K562 (cell line): ENCODE results near the gene DBNL. TPM values are rescaled to one million over a fixed set of nuclear protein-coding genes. Genes with fewer than 3 reads are reported as not detected.
"Not testable (repeated sequence)": the region's sequence is repeated elsewhere in the genome, so short reads cannot be mapped to it uniquely, and the experiment has no call there.

Source experiments
- CCNT2 ChIP-seq: IDR thresholded peaks from 2 replicates; pipeline ENCODE4 v1.6.1; 2011; ENCODE audit warnings: borderline replicate concordance, low read depth, mild to moderate bottlenecking, moderate library complexity, mixed read lengths, low read length; ENCODE audit not compliant: insufficient read length; ENCODE audit errors: extremely low read depth
- CTBP1 ChIP-seq: fragments of 450-650 bp; IDR thresholded peaks from 2 replicates; pipeline ENCODE4 v1.6.1; 2016; ENCODE audit warnings: borderline replicate concordance
- E2F3 ChIP-seq: fragments of 250-450 bp; sonication (Bioruptor Pico); IDR thresholded peaks from 2 replicates; pipeline ENCODE4 v1.4.0; 2020; ENCODE audit warnings: mild to moderate bottlenecking
- EP400 ChIP-seq: fragments of 450-650 bp; IDR thresholded peaks from 2 replicates; pipeline ENCODE4 v1.6.1; 2017; ENCODE audit warnings: antibody characterized with exemption, mild to moderate bottlenecking, moderate library complexity
- HNRNPLL ChIP-seq: fragments of 200-400 bp; formaldehyde crosslinking; IDR thresholded peaks from 2 replicates; pipeline ENCODE4 v1.6.1; 2017; ENCODE audit warnings: low read length, low read depth, mild to moderate bottlenecking; ENCODE audit not compliant: poor library complexity, severe bottlenecking
- MAZ ChIP-seq, 2 experiments: fragments of 450-650 bp in 1 of 2; sonication (generic) in 1 of 2; formaldehyde crosslinking; IDR thresholded peaks in 1 of 2; conservative IDR thresholded peaks in 1 of 2; 2 replicates each; pipeline versions ENCODE4 v1.4.0 to v1.5.0; 2020; ENCODE audit warnings: mild to moderate bottlenecking in 1 of 2, missing genetic modification reagents in 1 of 2
- MYC ChIP-seq, 2 experiments: fragments of 250-450 bp in 1 of 2; sonication (Bioruptor Pico) in 1 of 2; IDR thresholded peaks; 2 replicates each; pipeline versions ENCODE4 v1.5.1 to v1.6.1; 2012 to 2021; ENCODE audit warnings: low read depth in 2 of 2, borderline replicate concordance in 1 of 2, improper control_type of control experiment in 1 of 2, low read length in 1 of 2, mild to moderate bottlenecking in 1 of 2, moderate library complexity in 1 of 2
- NR2C2 ChIP-seq, 2 experiments: fragments of 200-800 bp in 1 of 2; sonication (Bioruptor generic) in 1 of 2; sonication (generic) in 1 of 2; formaldehyde crosslinking in 1 of 2; IDR thresholded peaks; 2 replicates each; pipeline versions ENCODE4 v1.6.1 to v1.8.0; 2016 to 2022; ENCODE audit warnings: mild to moderate bottlenecking in 1 of 2, missing compliant biosample characterization in 1 of 2, missing genetic modification characterization in 1 of 2, missing genetic modification reagents in 1 of 2
- PHF20 ChIP-seq: fragments of 450-650 bp; IDR thresholded peaks from 2 replicates; pipeline ENCODE4 v1.6.1; 2018; ENCODE audit not compliant: partially characterized antibody
- PML ChIP-seq: IDR thresholded peaks from 2 replicates; pipeline ENCODE4 v1.6.1; 2012; ENCODE audit warnings: low read length, inconsistent platforms
- POLR2AphosphoS5 ChIP-seq: IDR thresholded peaks from 2 replicates; pipeline ENCODE4 v1.6.1; 2011; ENCODE audit warnings: mild to moderate bottlenecking, low read depth, low read length, moderate library complexity; ENCODE audit not compliant: control insufficient read depth, insufficient read depth
- RBFOX2 ChIP-seq: fragments of 200-400 bp; formaldehyde crosslinking; IDR thresholded peaks from 2 replicates; pipeline ENCODE4 v1.6.1; 2017; ENCODE audit warnings: low read depth, mild to moderate bottlenecking, low read length, moderate library complexity
- TAF9B ChIP-seq: fragments of 450-650 bp; IDR thresholded peaks from 2 replicates; pipeline ENCODE4 v1.6.1; 2018; ENCODE audit warnings: mild to moderate bottlenecking; ENCODE audit not compliant: partially characterized antibody
- TBP ChIP-seq: optimal IDR thresholded peaks from 2 replicates; pipeline ENCODE3; 2011; ENCODE audit warnings: low read depth, low read length, improper control_type of control experiment
- TOE1 ChIP-seq, 2 experiments: fragments of 450-650 bp in 1 of 2; sonication (generic) in 1 of 2; formaldehyde crosslinking in 1 of 2; IDR thresholded peaks; 2 replicates each; pipeline versions ENCODE4 v1.7.1 to v1.8.0; 2016 to 2022; ENCODE audit warnings: borderline replicate concordance in 2 of 2, mild to moderate bottlenecking in 2 of 2, antibody characterized with exemption in 1 of 2, inconsistent platforms in 1 of 2, low read depth in 1 of 2, missing genetic modification reagents in 1 of 2, moderate library complexity in 1 of 2
- polyA plus RNA-seq, 8 experiments: library from polyadenylated mRNA; depleted of rRNA in 4 of 8; stranded (reverse) in 5 of 8; unstranded in 3 of 8; fragments of >200 nt; fragmentation: Nextera tagmentation in 2 of 8; fragmentation: Illumina TruSeq in 1 of 8; extraction: Ambion mirVana in 2 of 8; extraction: Trizol in 1 of 8; gene quantifications; 2 replicates each; pipeline versions ENCODE4 v1.2.1 to v1.2.3, GENCODE V29; 2011 to 2014; ENCODE audit warnings: inconsistent platforms in 1 of 8, missing spikeins in 1 of 8
- total RNA-seq, 7 experiments: library from RNA; depleted of rRNA in 6 of 7; stranded (reverse); fragments of >200 nt in 6 of 7; fragmentation: Illumina TruSeq in 2 of 7; extraction: Trizol in 2 of 7; gene quantifications; 2 replicates each; pipeline versions ENCODE4 v1.2.1 to v1.2.3, GENCODE V29; 2011 to 2021; ENCODE audit warnings: low replicate concordance in 1 of 7
- TF ChIP-seq, protein P1 (sequence below): IDR thresholded peaks from 2 replicates; pipeline ENCODE4 v1.6.1; 2011; ENCODE audit warnings: borderline replicate concordance, low read depth, mild to moderate bottlenecking, moderate library complexity, low read length; ENCODE audit not compliant: insufficient read depth, poor library complexity, severe bottlenecking
- TF ChIP-seq, protein P2 (sequence below), 2 experiments: fragments of 450-650 bp; conservative IDR thresholded peaks; 2 replicates each; pipeline ENCODE4 v1.6.1; 2017; ENCODE audit warnings: mild to moderate bottlenecking in 2 of 2, moderate library complexity in 2 of 2

DBNL gene
- total and polyA plus RNA-seq, 9 of the 15 experiments (the other 6 are each of a cell fraction or from before 2014, with no cell fraction given) = 1.9 to 65.1 (median 38.9) TPM

DNA sequence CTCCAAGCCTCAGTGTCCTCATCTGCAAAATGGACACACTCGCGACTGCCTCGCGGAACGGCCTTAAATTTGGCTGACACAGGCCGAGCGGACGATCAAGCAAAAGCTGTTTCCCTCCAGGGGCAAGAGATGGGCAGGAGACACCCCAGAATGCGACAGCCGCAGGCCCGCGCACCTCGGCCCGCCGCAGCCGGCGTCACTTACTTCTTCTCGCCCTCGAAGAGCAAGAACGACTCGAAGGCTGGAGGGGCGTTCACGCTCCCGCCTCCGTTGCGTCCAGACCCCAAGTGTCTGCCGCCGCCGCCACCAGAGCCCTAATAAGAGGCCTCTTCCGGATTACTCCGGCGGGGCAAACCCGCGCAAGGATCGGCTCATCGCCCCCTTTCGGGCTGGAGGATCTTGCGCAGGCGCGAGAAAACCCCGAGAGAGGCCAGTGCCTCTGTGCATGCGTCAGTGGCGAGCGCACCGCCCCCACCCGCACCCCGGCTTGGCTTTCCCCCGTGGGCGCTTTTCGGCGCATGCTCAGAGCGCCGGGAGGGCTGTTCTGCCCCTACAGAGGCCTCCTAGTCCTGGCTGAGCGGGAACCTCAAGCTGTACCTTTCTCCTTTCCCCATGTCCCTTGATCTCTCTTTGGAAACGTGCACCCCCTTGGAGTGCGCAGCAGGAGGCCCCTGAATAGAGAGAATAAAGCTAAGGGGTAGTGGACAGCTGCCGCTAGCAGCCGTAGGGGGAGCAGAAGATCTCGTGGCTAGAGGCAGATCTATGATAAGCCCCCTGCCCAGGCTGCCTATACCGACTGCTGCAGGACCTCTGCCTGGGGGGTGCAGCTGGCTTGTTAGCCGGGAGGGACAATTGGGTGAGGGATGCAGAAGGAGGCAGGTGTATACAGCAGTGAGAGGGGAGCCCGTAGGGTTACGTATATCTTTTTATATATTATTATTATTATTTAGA, 25.4 kb upstream of the DBNL start (continued):
- TF ChIP-seq, protein P1, sequence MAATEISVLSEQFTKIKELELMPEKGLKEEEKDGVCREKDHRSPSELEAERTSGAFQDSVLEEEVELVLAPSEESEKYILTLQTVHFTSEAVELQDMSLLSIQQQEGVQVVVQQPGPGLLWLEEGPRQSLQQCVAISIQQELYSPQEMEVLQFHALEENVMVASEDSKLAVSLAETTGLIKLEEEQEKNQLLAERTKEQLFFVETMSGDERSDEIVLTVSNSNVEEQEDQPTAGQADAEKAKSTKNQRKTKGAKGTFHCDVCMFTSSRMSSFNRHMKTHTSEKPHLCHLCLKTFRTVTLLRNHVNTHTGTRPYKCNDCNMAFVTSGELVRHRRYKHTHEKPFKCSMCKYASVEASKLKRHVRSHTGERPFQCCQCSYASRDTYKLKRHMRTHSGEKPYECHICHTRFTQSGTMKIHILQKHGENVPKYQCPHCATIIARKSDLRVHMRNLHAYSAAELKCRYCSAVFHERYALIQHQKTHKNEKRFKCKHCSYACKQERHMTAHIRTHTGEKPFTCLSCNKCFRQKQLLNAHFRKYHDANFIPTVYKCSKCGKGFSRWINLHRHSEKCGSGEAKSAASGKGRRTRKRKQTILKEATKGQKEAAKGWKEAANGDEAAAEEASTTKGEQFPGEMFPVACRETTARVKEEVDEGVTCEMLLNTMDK = peak; percentile 91
- TF ChIP-seq RBFOX2 (peak; percentile 93), E2F3 (CRISPR knock-in tag) (peak; percentile 51; the same call in 1 of the 2 replicates), POLR2AphosphoS5 (peak; percentile 69; the same call in 1 of the 2 replicates), CCNT2 (peak; percentile 43), NR2C2 (tag; IDR thresholded peaks at IDR 0.05) (peak; percentile 41; the same call in 1 of the 2 replicates), PHF20 (peak; percentile 94), TAF9B (peak; percentile 85), TOE1 (IDR thresholded peaks at IDR 0.05; ENCODE audit: borderline replicate concordance) (peak; percentile 67; the same call in 1 of the 2 replicates), TBP (peak; percentile 74), HNRNPLL (peak; percentile 34), MAZ (CRISPR knock-in tag; conservative IDR thresholded peaks at IDR 0.05 in 1 of 2, IDR thresholded peaks at IDR 0.05 in 1 of 2) (peak; percentile 90 to 95), EP400 (peak; percentile 73), MYC (IDR thresholded peaks at IDR 0.05; ENCODE audit: low read depth, low read length) (peak; percentile 59; the same call in 1 of the 2 replicates), PML (0 out of 2 replicates have a peak, but pooled peaks have one; percentile 23), CTBP1 (peak; percentile 74)
- TF ChIP-seq, protein P2, sequence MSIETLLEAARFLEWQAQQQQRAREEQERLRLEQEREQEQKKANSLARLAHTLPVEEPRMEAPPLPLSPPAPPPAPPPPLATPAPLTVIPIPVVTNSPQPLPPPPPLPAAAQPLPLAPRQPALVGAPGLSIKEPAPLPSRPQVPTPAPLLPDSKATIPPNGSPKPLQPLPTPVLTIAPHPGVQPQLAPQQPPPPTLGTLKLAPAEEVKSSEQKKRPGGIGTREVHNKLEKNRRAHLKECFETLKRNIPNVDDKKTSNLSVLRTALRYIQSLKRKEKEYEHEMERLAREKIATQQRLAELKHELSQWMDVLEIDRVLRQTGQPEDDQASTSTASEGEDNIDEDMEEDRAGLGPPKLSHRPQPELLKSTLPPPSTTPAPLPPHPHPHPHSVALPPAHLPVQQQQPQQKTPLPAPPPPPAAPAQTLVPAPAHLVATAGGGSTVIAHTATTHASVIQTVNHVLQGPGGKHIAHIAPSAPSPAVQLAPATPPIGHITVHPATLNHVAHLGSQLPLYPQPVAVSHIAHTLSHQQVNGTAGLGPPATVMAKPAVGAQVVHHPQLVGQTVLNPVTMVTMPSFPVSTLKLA (conservative IDR thresholded peaks at IDR 0.05) = peak; percentile 62 to 82
- TF ChIP-seq NR2C2 (CRISPR knock-in tag; IDR thresholded peaks at IDR 0.05); TOE1 (CRISPR knock-in tag; IDR thresholded peaks at IDR 0.05; ENCODE audit: borderline replicate concordance, low read depth); MYC (CRISPR knock-in tag; IDR thresholded peaks at IDR 0.05; ENCODE audit: borderline replicate concordance, low read depth): not testable (repeated sequence)
